LNCaP clone FGC (cell line): ENCODE measurements around the gene HOXD3.

Source experiments
- DNase-seq: peaks from one replicate; pipeline ENCODE4 v3.0.0-alpha.2; 2011; ENCODE audit warnings: low read depth
- H3K4me3 ChIP-seq: 2 replicates; pipeline ENCODE4 v1.5.1; 2011; ENCODE audit warnings: mild to moderate bottlenecking, low read depth, low read length, control low read depth
- CTCF ChIP-seq: IDR thresholded peaks from 2 replicates; pipeline ENCODE4 v1.5.1; 2012; ENCODE audit warnings: mild to moderate bottlenecking; ENCODE audit not compliant: control insufficient read depth, insufficient read depth; ENCODE audit errors: extremely low read depth

The HOXD3 gene

DNA sequence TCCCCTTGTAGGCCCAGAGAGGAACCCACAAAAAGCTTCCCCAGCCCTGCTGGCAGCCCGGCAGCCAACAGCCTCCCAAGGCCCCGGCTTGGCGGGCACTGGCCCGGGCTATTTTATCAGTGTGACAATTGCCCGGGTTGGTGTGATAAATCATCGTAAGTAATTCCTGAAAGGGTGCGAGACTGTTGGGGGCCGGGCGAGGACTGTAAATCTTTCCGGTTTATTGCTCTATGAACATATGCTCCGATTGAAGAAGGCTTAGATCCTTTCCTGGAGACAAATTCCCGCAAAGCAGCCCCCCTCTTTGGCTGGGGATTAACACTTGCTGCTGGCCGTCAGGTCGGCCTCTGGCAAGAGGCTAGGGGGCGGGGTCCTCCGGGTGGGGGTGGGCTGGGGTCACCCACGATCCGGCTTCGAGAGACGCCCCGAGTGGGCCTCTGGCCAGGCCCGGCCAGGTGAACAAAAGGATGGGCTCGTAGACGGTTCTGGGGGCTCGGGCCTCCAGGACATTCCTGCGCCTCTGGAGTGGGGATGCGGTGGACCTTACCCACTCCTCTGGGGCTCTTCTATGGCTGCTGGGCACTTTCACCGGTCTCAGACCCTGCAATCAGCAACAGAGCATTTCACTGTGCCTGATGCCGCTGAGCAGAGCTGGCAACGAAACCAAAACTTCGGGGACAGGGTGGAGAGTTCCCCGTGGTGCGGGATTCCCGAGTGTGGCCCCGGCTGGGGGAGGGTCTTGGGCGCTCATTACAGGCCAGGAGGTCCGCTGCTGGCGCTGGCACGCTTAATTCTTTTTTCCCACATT lies 2.0 kb downstream of the HOXD3 start:
- TF ChIP-seq CTCF = no peak
- H3K4me3 ChIP-seq = no peak overlapping the region
- no peak for DNase-seq

DNA sequence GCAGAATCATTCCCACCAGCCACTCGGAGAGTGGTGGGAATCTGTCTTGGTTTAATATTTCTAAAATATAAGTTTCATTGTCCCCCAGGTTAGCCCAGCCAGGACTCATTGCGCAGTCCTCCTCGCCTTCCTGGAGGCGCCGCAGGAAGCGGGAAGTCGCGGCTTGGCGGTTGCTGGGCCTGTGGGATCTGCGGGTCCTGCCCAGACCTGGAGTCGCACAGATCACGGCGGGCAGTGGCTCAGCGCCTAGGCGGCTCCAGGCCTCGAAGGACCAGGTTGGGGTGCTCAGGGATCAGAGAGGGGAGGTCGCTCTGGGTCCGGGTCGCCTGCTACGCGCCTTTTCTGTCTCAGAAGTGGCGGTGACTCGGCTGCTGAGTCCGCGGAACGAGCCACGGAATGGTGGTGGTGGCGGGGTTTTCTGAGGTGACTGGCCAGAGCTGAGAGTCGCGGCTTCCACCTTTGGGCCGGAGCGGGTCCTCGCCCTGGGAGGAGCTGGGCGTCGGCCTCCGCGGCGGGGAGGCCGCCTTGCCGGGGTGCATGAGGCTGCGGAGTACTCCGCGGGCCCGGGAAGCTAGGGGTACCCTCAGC lies 2.6 kb downstream of the HOXD3 start:
- no peak overlapping the region for H3K4me3 ChIP-seq
- TF ChIP-seq CTCF = no peak
- DNase-seq = no peak

GRCh38 chr2:176160251-176160985 lies 3.3 kb downstream of the HOXD3 start:
- no peak overlapping the region for H3K4me3 ChIP-seq
- no peak for TF ChIP-seq CTCF

GRCh38 chr2:176160986-176161824 lies 4.1 kb downstream of the HOXD3 start:
- DNase-seq = no peak
- H3K4me3 ChIP-seq = no peak overlapping the region
- no peak for TF ChIP-seq CTCF

More at GRCh38 chr2:176160251-176160985, 3.3 kb downstream of the HOXD3 start:
- DNase-seq = no peak

- H3K4me3 ChIP-seq = no peak overlapping the region
- no peak for DNase-seq
- TF ChIP-seq CTCF = no peak
Measured at GRCh38 chr2:176161825-176162626, 4.9 kb downstream of the HOXD3 start.
